HepG2 (cell line): ENCODE results near the gene CACNA2D3. TPM values are rescaled to one million over a fixed set of nuclear protein-coding genes. Genes with fewer than 3 reads are reported as not detected.

Experiments used
- ATAC-seq: fragments of 200-7000 bp; cut with Tn5 transposase; 3 replicates; pipeline ENCODE4 v1.9.1; 2020; ENCODE audit warnings: mild to moderate bottlenecking, moderate library complexity
- BruUV-seq: library from RNA; stranded (reverse); fragments of 400-500 nt; replicated peaks from 2 replicates; lab custom pipeline; 2021; lab: Mats Ljungman, UMichigan
- CTCF ChIA-PET: fragments of 300-600 bp; formaldehyde crosslinking; extraction: SDS; loops from one replicate; lab custom pipeline; 2021; ENCODE audit warnings: low total read pairs, inconsistent platforms, low intra/inter-chr PET ratio; lab: Yijun Ruan, JAX
- POLR2A ChIA-PET: fragments of 350-600 bp; sonication (Branson Sonifier 250); formaldehyde crosslinking; loops from one replicate; lab custom pipeline; 2020; ENCODE audit warnings: antibody characterized with exemption, inconsistent platforms; lab: Yijun Ruan, JAX
- DNase-seq: peaks from one replicate; pipeline ENCODE4 v3.0.0-alpha.2; 2015; ENCODE audit warnings: low spot score
- FAIRE-seq: peaks from 3 replicates; lab custom pipeline; 2011; peaks lifted over from hg19 to GRCh38; lab: Jason Lieb, UNC
- H2AFZ ChIP-seq: one replicate; pipeline ENCODE4 v1.6.1; 2011; ENCODE audit warnings: low read length, inconsistent platforms
- H3K27ac ChIP-seq: fragments of 300-600 bp; 3 replicates; pipeline ENCODE4 v1.8.0; 2011; ENCODE audit warnings: mixed run types, mild to moderate bottlenecking, mixed read lengths, low read length, inconsistent platforms; ENCODE audit not compliant: insufficient read depth; ENCODE audit errors: extremely low read length
- H3K27me3 ChIP-seq, 2 experiments: fragments of 200-600 bp in 1 of 2; 2 replicates in 1 of 2; 3 replicates in 1 of 2; pipeline versions ENCODE4 v1.6.0 to v1.8.0; 2011; ENCODE audit warnings: low read length in 2 of 2, mild to moderate bottlenecking in 2 of 2, moderate library complexity in 2 of 2, inconsistent platforms in 1 of 2; ENCODE audit not compliant: insufficient read depth in 2 of 2, control insufficient read depth in 1 of 2
- H3K36me3 ChIP-seq, 2 experiments: fragments of 200-600 bp in 1 of 2; replicated peaks in 1 of 2; 2 replicates in 1 of 2; 3 replicates in 1 of 2; pipeline versions ENCODE4 v1.5.1 to v1.8.0; 2011; ENCODE audit warnings: low read length in 2 of 2, inconsistent platforms in 1 of 2; ENCODE audit not compliant: insufficient read depth in 2 of 2, control insufficient read depth in 1 of 2
- H3K4me1 ChIP-seq: 2 replicates; pipeline ENCODE4 v1.5.1; 2012; ENCODE audit warnings: low read length, inconsistent platforms; ENCODE audit not compliant: insufficient read depth
- H3K4me2 ChIP-seq: 2 replicates; pipeline ENCODE4 v1.6.0; 2011; ENCODE audit warnings: low read depth, low read length, inconsistent platforms
- H3K4me3 ChIP-seq, 3 experiments: fragments of 200-600 bp in 1 of 3; sonication (generic), shearing (Covaris generic) in 1 of 3; replicated peaks in 1 of 3; 2 replicates each; pipeline ENCODE4 v1.5.1; 2011 to 2016; ENCODE audit warnings: low read length in 3 of 3, inconsistent platforms in 2 of 3, low read depth in 2 of 3, mild to moderate bottlenecking in 2 of 3, control low read depth in 1 of 3, mixed read lengths in 1 of 3; ENCODE audit not compliant: insufficient read depth in 1 of 3
- H3K79me2 ChIP-seq: one replicate; pipeline ENCODE4 v1.6.1; 2011; ENCODE audit warnings: low read length, inconsistent platforms; ENCODE audit not compliant: insufficient read depth
- H3K9ac ChIP-seq: 2 replicates; pipeline ENCODE4 v1.6.0; 2011; ENCODE audit warnings: mild to moderate bottlenecking, low read depth, low read length, inconsistent platforms; ENCODE audit not compliant: insufficient read depth
- H3K9me3 ChIP-seq: 2 replicates; pipeline ENCODE4 v1.5.1; 2012; ENCODE audit warnings: mild to moderate bottlenecking, low read length
- H4K20me1 ChIP-seq: 2 replicates; pipeline ENCODE4 v1.6.0; 2011; ENCODE audit warnings: inconsistent platforms, mild to moderate bottlenecking, low read length, moderate library complexity; ENCODE audit not compliant: insufficient read depth
- FOXP1 ChIP-seq, 2 experiments: fragments of 450-650 bp in 1 of 2; IDR thresholded peaks; 2 replicates each; pipeline ENCODE4 v1.6.1; 2017 to 2018; ENCODE audit warnings: antibody characterized with exemption in 1 of 2
- HNF1A ChIP-seq, 2 experiments: sonication (generic) in 1 of 2; formaldehyde crosslinking in 1 of 2; IDR thresholded peaks; 2 replicates each; pipeline versions ENCODE4 v1.4.0 to v1.6.1; 2016 to 2020; ENCODE audit warnings: borderline replicate concordance in 1 of 2, low read depth in 1 of 2, mild to moderate bottlenecking in 1 of 2, missing genetic modification reagents in 1 of 2
- KLF6 ChIP-seq: IDR thresholded peaks from 2 replicates; pipeline ENCODE4 v1.8.0; 2016; ENCODE audit warnings: missing biosample characterization, missing genetic modification reagents
- MATR3 ChIP-seq: sonication (generic); formaldehyde crosslinking; IDR thresholded peaks from 2 replicates; pipeline ENCODE4 v1.4.0; 2020; ENCODE audit warnings: missing genetic modification reagents
- MEIS2 ChIP-seq: sonication (generic); formaldehyde crosslinking; IDR thresholded peaks from 2 replicates; pipeline ENCODE4 v1.9.0; 2021; ENCODE audit warnings: mild to moderate bottlenecking, missing genetic modification reagents
- MLLT10 ChIP-seq: sonication (generic); formaldehyde crosslinking; IDR thresholded peaks from 2 replicates; pipeline ENCODE4 v1.4.0; 2020; ENCODE audit warnings: missing genetic modification reagents
- NFYC ChIP-seq: IDR thresholded peaks from 2 replicates; pipeline ENCODE4 v1.6.1; 2016; ENCODE audit warnings: missing genetic modification reagents, missing compliant biosample characterization
- NR2F2 ChIP-seq: IDR thresholded peaks from 2 replicates; pipeline ENCODE4 v1.6.1; 2012; ENCODE audit warnings: low read depth, inconsistent platforms, borderline replicate concordance
- NR3C1 ChIP-seq: sonication (generic); formaldehyde crosslinking; IDR thresholded peaks from 2 replicates; pipeline ENCODE4 v1.4.0; 2020; ENCODE audit warnings: missing genetic modification reagents
- PHF20 ChIP-seq: sonication (generic); formaldehyde crosslinking; IDR thresholded peaks from 2 replicates; pipeline ENCODE4 v1.5.0; 2020; ENCODE audit warnings: mild to moderate bottlenecking, missing genetic modification reagents
- SMYD3 ChIP-seq: sonication (generic); formaldehyde crosslinking; IDR thresholded peaks from 2 replicates; pipeline ENCODE4 v1.8.1; 2023; ENCODE audit warnings: mild to moderate bottlenecking, missing genetic modification reagents
- STAG1 ChIP-seq: sonication (generic); formaldehyde crosslinking; IDR thresholded peaks from 2 replicates; pipeline ENCODE4 v1.4.0; 2020; ENCODE audit warnings: missing genetic modification reagents
- ZNF274 ChIP-seq: sonication (generic); formaldehyde crosslinking; IDR thresholded peaks from 2 replicates; pipeline ENCODE4 v1.5.1; 2020; ENCODE audit warnings: mild to moderate bottlenecking, missing genetic modification reagents
- ZNF569 ChIP-seq: sonication (generic); formaldehyde crosslinking; IDR thresholded peaks from 2 replicates; pipeline ENCODE4 v1.5.0; 2020; ENCODE audit warnings: mild to moderate bottlenecking, missing genetic modification reagents, moderate library complexity, borderline replicate concordance
- ZNF605 ChIP-seq: sonication (generic); formaldehyde crosslinking; IDR thresholded peaks from 2 replicates; pipeline ENCODE4 v1.8.0; 2022; ENCODE audit warnings: mild to moderate bottlenecking, missing genetic modification reagents
- ZNF616 ChIP-seq: sonication (generic); formaldehyde crosslinking; IDR thresholded peaks from 2 replicates; pipeline ENCODE4 v1.5.0; 2020; ENCODE audit warnings: low read depth, mild to moderate bottlenecking, missing genetic modification reagents
- ZNF740 ChIP-seq: sonication (generic); formaldehyde crosslinking; IDR thresholded peaks from 2 replicates; pipeline ENCODE4 v1.4.0; 2020; ENCODE audit warnings: missing genetic modification reagents
- ZNF776 ChIP-seq: sonication (generic); formaldehyde crosslinking; IDR thresholded peaks from 2 replicates; pipeline ENCODE4 v1.4.0; 2020; ENCODE audit warnings: mild to moderate bottlenecking, missing genetic modification reagents
- WGBS: methylation state at CpG from one replicate; pipeline ENCODE4 v1.1.6; 2017; ENCODE audit warnings: low lambda C conversion rate; 5-methylcytosine and 5-hydroxymethylcytosine counted together
- in situ Hi-C: cut with HindIII; loops from 2 replicates; pipeline ENCODE4 v1.10.0; 2017; ENCODE audit warnings: low pct_unique_long_range_greater_than_20kb; ENCODE audit not compliant: extremely low pct_ligation_motif_present
- intact Hi-C: fragments of 100-400 bp; cut with micrococcal nuclease; formaldehyde crosslinking; loops from one replicate; pipeline ENCODE4 v1.10.0; 2022; ENCODE audit not compliant: unreplicated experiment
- polyA plus RNA-seq, 8 experiments: library from polyadenylated mRNA; depleted of rRNA in 3 of 8; stranded (reverse) in 7 of 8; unstranded in 1 of 8; fragments of >200 nt; fragmentation: Illumina TruSeq in 4 of 8; extraction: Trizol in 4 of 8; gene quantifications; 2 replicates each; pipeline versions ENCODE4 v1.2.1 to v1.2.3, GENCODE V29; 2011 to 2016; ENCODE audit warnings: low read depth in 4 of 8, missing spikeins in 1 of 8, mixed read lengths in 1 of 8; ENCODE audit not compliant: insufficient read depth in 1 of 8
- total RNA-seq, 5 experiments: library from RNA; depleted of rRNA; stranded (reverse); fragments of >200 nt; fragmentation: Illumina TruSeq; extraction: Trizol; gene quantifications; 2 replicates each; pipeline ENCODE4 v1.2.3, GENCODE V29; 2016; ENCODE audit warnings: low read depth in 1 of 5
- TF ChIP-seq, protein P1 (sequence below): sonication (generic); formaldehyde crosslinking; IDR thresholded peaks from 2 replicates; pipeline ENCODE4 v1.4.0; 2020; ENCODE audit warnings: missing genetic modification reagents
- TF ChIP-seq, protein P2 (sequence below): sonication (generic); formaldehyde crosslinking; IDR thresholded peaks from 2 replicates; pipeline ENCODE4 v1.4.0; 2020; ENCODE audit warnings: missing genetic modification reagents; ENCODE audit errors: not compliant biosample characterization

CACNA2D3 gene
- total and polyA plus RNA-seq, 2 of the 13 experiments (the other 11 are each of a cell fraction or from before 2014, with no cell fraction given): not detected

- DNase-seq (no peak), FAIRE-seq (no peak), ATAC-seq (no peak)
- intact Hi-C loops (no loop called here), in situ Hi-C loops (no loop called here)
- H3K9me3 ChIP-seq: no peaks in the 10 kb centered on the region
- CTCF ChIA-PET: no interaction called here
- H3K9ac ChIP-seq: no peak overlapping the region
- no TSS peak for BruUV-seq
- no peaks in the 10 kb centered on the region for H3K79me2 ChIP-seq
- H3K27ac ChIP-seq: no peak overlapping the region
- H4K20me1 ChIP-seq: 0 out of 2 replicates have a peak, but pooled peaks cover 2% of the 10 kb centered on the region
- H3K27me3 ChIP-seq: no peaks in the 10 kb centered on the region; a peak in 1 of 5 replicates
- POLR2A ChIA-PET: no interaction called here
- TF ChIP-seq ZNF605 (CRISPR knock-in tag) (no peak), MATR3 (no peak), MLLT10 (CRISPR knock-in tag) (no peak), SMYD3 (no peak), KLF6 (CRISPR knock-in tag) (no peak), NR3C1 (no peak), NR2F2 (no peak), ZNF616 (no peak), MEIS2 (CRISPR knock-in tag) (no peak), STAG1 (CRISPR knock-in tag) (no peak), ZNF740 (CRISPR knock-in tag) (no peak), ZNF274 (CRISPR knock-in tag) (no peak), NFYC (no peak), HNF1A (IDR thresholded peaks at IDR 0.05; ENCODE audit: low read depth) (no peak), HNF1A (CRISPR knock-in tag; IDR thresholded peaks at IDR 0.05; ENCODE audit: borderline replicate concordance) (no peak), ZNF776 (no peak), PHF20 (CRISPR knock-in tag) (no peak), ZNF569 (CRISPR knock-in tag) (no peak), FOXP1 (IDR thresholded peaks at IDR 0.05) (no peak), FOXP1 (CRISPR knock-in tag; IDR thresholded peaks at IDR 0.05) (no peak)
- TF ChIP-seq, protein P1, sequence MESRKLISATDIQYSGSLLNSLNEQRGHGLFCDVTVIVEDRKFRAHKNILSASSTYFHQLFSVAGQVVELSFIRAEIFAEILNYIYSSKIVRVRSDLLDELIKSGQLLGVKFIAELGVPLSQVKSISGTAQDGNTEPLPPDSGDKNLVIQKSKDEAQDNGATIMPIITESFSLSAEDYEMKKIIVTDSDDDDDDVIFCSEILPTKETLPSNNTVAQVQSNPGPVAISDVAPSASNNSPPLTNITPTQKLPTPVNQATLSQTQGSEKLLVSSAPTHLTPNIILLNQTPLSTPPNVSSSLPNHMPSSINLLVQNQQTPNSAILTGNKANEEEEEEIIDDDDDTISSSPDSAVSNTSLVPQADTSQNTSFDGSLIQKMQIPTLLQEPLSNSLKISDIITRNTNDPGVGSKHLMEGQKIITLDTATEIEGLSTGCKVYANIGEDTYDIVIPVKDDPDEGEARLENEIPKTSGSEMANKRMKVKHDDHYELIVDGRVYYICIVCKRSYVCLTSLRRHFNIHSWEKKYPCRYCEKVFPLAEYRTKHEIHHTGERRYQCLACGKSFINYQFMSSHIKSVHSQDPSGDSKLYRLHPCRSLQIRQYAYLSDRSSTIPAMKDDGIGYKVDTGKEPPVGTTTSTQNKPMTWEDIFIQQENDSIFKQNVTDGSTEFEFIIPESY (CRISPR knock-in tag): no peak
- TF ChIP-seq, protein P2, sequence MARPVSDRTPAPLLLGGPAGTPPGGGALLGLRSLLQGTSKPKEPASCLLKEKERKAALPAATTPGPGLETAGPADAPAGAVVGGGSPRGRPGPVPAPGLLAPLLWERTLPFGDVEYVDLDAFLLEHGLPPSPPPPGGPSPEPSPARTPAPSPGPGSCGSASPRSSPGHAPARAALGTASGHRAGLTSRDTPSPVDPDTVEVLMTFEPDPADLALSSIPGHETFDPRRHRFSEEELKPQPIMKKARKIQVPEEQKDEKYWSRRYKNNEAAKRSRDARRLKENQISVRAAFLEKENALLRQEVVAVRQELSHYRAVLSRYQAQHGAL (CRISPR knock-in tag): no peak
- WGBS: 37% methylated on average over 9 of the region's 12 CpGs
- no peaks in the 10 kb centered on the region for H3K4me1 ChIP-seq
- no peak overlapping the region for H3K4me3 ChIP-seq
- H3K4me2 ChIP-seq: no peak overlapping the region
- H3K36me3 ChIP-seq: no peaks in the 10 kb centered on the region
- no peak overlapping the region for H2AFZ ChIP-seq
Observed at GRCh38 chr3:54918516-54918915, 796.2 kb downstream of the CACNA2D3 start.
